Hippocampal formation (tissue), 2 donors: ENCODE measurements around the gene KICS2.
"Not testable (repeated sequence)": the region's sequence is repeated elsewhere in the genome, so short reads cannot be mapped to it uniquely, and the experiment has no call there.

Experiments
- DNase-seq, 2 donors: peaks; one replicate each; lab custom pipeline; 2025; lab: John Stamatoyannopoulos, UW

Gene KICS2

DNA sequence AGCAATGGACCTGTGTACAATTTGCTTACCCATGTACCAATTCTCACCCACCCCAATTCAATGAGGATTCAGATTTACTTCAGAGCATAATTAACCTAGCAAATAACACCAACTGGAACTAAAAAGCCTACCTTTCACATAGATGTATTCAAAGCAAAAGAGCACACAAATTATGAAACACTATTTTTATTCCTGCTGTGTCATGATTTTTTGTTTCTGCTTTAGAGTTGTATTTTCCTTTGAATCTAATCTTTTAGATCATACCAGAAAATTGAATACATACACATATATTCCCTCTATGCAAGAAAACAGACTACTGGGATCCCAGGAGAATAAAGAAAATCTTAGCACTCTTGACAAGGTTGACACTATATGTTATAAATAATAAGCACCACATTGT lies 5.9 kb downstream of the KICS2 start:
- no peak for DNase-seq

DNA sequence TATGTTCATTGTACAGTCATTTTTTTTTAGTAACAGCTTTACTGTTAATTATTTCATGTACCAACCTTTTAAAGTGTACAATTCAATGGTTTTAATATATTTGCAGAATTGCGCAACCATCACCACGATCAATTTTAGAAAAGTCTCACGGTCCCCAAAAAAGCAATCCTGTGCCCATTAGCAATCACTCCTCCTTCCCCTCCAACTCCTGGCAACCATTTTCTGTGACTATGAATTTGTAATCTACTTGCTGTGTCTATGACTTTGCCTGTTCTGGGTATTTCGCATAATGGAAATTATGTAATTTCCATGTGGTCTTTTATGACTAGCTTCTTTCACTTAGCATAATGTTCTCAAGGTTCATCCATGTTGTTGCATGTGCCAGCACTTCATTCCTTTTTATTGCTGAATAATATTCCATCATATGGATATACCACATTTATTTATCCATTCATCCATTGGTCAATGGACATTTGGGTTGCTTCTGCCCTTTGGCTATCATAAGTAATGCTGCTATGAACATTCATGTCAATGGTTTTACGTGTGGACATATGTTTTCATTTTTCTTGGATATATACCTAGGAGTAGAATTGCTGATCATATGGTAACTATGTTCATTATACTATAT lies 9.9 kb downstream of the KICS2 start:
- no peak for DNase-seq

DNA sequence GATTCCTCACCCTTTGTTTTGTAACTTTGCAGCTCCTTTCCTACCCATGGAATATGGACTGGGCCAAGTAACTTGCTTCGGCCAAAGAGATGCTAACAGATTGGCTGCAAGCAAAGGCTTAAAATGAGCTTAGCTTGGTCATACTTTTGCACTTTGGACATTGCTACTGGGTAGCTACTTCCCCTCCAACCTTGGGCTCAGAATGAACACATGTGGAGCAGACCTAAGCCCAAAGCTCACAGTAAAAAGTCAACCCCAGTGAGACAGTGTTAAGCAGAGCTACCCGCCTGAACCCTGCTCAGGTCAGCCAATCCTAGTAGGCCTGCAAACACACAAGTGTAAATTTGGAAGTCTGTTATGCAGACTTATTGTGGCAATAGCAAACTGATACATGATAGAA lies 14.6 kb downstream of the KICS2 start:
- DNase-seq, result no peak

DNA sequence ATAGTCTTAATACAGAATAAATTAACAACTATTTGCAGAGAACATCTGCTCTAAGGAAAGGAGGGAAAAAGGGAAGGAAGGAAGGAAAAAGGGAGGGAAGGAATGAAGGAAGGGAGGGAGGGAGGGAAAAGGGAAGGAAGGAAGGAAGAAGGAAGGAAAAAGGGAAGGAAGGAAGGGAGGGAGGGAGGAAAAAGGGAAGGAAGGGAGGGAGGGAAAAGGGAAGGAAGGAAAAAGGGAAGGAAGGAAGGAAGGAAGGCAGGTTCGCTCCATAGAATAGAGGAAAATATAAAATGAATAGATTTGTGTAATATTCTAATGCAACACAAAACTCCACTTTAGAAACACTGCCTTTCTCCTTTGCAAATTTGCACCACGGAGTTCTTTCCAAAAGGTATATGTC lies 16.6 kb downstream of the KICS2 start:
- no peak for DNase-seq

DNA sequence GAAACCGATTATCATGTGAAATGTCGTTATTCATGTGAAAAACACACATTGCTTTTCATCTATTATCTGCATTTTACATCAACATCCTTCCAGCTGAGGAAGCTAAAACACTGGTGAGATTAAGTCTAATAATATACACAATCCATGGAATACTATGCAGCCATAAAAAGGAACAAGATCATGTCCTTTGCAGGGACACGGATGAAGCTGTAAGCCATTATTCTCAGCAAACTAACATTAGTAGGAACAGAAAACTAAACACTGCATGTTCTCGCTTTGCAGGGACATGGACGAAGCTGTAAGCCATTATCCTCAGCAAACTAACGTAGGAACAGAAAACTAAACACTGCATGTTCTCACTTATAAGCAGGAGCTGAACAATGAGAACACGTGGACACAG lies 18.3 kb downstream of the KICS2 start:
- no peak for DNase-seq

DNA sequence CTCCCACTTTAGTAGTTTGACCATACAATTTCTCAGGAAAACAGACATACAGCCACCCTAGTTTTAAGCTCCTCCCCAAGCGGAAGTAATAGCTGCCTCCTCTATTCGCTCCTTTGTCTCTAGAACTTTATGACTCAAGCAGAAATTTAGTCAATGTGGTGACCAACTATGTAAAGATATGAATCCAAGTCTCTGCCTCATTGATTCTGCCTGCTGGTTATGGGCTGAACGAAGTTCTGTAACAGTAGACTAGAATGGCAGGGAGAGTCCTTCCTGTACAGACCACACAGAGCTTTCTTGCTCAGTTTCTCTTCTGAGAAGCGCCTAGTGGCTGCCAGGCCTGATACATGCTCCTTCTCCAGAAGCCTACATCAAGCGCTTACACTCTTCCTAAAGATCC lies 19.1 kb downstream of the KICS2 start:
- DNase-seq, result no peak

DNA sequence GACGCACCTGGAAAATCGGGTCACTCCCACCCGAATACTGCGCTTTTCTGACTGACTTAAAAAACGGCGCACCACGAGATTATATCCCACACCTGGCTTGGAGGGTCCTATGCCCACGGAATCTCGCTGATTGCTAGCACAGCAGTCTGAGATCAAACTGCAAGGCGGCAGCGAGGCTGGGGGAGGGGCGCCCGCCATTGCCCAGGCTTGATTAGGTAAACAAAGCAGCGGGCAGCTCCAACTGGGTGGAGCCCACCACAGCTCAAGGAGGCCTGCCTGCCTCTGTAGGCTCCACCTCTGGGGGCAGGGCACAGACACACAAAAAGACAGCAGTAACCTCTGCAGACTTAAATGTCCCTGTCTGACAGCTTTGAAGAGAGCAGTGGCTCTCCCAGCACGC lies 26.3 kb downstream of the KICS2 start:
- not testable (repeated sequence) for DNase-seq

DNA sequence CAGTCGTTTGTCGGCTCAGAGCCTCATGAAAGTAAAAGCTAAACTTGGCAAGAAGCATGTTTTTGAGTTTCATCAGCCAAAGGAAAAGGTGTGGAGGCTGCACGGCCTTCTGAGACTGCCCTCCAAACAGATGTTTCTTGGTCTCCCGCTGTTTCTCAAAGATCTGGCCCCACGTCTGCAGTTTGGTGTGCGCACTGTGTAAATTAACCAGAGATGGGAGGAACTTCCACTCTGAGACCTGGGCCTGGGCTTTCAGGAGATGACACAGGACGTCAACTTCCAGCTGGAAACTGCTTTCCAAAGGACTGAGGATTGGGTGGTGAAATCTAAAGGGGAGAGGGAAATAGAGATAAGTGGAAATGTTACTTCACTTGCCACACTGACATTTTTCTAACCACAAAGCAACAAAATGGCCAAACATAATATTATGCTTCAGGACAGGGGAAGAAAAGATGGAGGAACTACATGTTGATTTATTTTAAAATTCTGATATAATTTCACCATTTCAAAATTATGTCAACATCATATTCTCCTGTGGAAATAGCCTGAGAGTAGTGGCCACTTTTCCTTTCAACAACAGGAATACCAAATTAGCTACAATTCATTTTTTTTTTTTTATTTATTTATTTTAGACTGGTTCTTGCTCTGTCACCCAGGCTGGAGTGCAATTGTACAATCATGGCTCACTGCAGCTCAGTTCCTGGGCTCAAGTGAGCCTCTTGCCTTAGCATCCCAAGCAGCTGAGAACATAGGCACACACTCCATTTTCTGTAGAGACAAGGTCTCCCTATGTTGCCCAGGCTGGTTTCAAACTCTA lies 27.6 kb downstream of the KICS2 start:
- DNase-seq, result no peak

DNA sequence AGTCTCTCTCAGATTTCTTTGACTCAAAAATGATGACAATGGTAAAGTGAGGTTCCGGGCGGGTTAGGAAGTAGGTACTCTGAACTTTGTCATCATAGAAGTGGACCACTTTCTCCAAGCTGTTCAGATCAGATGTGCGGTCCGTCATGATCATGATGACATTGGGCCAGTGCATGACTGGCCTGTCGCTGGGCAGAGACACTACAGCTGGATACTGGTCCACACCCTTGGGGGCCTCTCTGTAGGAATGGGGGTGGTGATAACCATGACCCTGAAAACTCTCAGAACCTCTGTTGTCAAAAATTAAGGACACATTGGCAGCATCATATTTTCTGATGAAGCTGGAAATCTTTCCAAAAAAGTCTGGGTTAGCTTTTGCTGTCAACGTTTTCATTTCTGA lies 28.2 kb downstream of the KICS2 start:
- DNase-seq, result no peak

DNA sequence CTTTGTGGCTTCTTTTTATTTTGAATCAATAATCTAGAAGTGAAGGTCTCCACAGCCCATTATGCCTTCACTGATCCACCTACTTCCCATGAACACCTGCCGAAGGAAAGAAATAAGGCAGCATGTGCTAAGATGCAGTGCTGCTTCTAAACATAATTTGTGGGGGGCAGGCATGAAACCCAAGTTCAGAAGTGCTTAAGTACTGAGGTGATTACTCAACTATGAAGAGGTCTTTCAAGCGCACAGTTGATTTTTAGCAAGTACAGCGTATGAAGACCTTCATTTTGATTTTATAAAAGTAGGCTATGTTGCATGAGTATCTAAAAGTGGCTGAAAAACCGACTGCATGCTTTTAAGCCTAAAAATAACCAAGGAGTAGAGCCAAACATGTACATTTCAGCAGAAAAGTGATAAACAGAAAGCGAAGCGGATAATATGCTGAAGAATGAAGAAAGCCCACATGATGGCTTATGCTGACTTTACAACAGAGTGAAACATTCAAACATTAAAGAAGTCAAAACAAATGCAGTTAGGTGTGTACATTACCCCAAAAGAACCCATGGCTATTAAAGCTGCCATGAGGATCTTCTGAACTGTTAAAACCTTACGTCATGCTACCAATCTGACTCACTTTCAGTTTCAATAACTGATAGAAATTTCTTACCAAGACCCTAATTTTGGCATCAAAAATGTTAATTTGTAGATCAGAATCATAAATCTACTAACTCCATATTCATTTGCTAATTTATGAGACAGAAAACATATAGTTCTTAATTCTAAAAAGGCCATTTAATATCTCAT lies 29.3 kb downstream of the KICS2 start:
- DNase-seq, result no peak

DNA sequence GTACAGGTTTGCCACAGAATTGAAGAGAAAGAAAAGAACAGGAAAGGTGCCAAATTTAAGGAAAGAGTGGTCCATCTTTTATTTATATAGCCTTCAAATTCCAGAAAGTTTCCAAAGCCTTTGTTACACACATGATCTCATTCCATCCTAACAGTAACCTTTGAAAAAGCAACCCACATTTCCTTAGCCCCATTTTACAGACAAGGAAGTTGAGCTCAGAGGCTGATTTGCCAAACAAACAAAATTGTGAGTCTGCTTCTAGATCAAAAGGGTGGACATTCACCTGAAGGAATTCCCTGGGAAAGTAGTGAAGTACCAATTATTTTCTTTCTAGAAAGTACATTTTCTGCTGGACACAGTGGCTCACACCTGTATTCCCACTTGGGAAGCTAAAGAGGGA lies 32.0 kb downstream of the KICS2 start:
- DNase-seq, result no peak

DNA sequence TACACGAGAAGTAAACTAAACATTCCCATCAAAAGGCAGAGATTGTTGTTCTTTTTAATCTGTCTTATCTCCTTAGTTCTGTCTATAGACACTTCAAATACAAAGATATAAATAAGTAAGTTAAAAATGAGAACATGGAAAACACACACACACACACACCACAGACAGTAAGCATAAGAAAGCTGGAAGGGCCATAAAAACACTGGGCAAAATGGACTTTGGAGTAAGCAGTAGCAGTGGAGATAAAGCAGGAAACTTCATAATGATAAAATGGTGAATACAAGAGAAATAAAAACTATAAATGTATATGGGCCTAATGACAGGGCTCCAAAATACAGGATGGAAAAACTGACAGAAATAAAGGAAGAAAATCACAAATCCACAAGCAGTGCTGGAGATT lies 32.6 kb downstream of the KICS2 start:
- DNase-seq, result no peak

DNA sequence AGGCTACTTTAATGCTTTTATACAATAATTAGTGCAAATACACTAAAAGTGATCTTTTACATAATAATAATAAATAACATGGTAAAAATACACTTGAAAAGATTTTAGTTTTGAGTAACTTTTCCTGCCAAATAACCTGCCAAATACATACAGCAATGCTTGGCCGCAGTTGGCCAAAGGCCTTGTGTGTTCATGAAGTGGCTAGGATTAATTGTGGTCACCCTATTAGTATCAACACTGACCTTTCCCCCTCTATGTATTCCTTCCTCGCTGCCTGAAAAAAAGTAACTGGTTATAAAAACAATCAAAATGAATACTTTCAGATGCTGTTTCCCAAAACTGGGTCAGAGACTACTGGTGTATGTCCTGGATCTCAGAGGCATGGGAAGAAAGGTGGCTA lies 34.3 kb downstream of the KICS2 start:
- no peak for DNase-seq

DNA sequence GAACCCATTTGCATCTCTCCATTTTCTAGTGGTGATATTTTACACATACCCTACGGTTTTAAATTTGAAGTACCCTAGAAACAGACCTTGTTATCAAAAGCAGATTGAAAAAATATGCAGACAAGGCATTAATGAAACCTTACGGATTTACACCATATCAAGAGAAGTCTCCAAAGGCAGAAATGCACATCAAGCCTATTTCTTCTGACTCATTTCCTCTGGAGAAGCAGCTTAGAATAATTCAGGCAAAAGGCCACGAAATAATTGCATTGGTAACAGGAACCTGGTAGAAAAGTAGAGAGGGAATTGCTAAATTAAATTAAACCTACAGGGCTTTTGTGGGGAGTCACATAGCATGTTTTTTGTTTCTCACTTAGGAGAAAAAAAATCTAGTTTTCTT lies 34.7 kb downstream of the KICS2 start:
- DNase-seq, result no peak

DNA sequence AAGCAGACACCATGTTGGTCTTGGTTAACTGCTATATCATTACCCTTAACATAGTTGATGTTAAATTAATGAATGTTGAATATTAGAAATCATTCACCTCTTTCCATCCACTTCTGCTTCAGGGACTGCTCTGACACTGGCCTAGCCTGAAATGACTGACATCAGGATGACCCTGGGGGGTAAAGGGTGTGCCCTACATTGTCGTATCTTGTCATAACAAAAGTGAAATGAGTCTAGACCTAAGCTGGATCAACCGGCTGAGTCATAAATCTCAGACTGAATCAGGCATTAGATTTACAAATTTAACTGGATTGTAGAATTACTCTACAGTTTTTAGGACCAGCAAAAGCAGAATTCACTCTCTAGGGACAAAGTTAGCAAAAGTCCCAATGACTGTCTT lies 35.3 kb downstream of the KICS2 start:
- DNase-seq, result no peak

DNA sequence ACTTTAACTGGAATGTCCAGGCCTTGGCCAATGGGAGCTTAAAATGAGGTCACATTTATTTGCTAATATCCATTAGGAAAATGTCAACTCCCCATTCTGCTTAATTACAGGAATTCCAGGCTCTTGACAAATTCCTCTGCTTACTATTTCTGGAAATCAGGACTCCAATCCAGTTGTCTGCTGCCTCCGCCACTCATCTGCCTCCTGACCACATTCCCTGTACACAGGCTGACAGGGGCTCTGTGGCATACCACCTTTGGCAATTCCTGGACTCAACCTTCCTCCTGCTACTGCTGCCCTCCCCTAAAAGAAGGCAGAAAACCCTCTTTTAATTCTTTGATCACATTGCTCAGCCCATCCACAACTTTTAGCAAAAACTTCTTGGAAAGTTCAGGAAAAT lies 37.9 kb downstream of the KICS2 start:
- DNase-seq, result no peak

DNA sequence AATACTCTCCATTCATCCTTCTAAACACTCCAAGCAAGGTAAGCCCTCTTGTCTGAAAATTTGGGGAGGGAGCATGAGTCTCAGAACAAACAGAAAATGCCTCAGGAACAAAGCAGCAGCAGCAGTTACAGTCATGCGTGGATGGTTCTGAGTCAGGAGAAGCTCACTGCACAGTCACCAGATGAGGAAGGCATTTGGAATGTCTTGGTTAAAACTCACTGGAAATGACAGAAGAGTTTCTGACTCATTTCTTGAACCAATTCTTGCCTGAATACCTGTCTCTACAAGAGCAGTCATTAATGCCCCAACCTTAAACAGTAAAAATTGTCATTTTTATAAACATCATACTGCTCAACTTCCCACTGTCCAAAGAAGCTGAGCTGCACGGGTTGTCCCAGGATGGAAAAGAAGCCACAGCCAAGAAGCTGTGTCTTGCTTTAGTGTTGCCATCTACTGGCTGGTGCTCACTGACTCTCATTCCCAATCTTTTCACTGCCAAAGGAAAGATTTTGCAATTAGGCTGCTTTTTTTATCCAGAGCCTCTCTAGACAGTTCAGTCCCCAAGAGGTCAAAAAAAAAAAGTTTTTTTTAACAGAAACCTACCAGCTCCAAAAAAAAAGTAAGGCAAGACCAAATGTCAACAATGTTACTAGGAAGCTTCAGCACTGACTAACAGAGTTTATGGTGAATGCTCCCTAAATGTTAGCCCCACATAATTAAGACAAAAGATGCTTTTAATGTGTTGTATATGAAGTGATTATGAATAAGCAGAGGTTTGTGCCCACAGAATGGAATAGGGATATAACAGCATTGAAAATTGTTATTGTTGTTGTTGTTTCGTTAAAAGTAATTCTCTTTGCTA lies 40.4 kb downstream of the KICS2 start:
- DNase-seq, result peak; percentile 35 to 80

DNA sequence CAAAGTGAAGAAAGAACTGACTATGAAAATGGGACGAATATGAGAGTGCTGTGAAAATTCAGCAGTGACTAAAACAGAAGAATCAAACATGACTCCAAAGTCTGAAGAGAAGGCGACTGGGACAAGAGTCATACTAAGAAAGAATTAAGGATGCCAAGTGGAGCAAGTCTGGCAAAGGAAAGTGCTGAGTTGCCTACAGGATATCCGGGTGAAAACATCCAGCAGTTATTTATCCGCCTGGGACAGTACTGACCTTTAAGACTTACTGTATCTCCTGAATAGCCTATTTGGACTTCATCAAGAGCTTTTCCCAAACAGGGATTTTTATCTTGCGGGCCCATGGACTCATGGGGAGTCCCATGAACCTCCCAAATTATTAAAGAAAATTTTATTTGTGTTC lies 41.1 kb downstream of the KICS2 start:
- DNase-seq, result no peak

DNA sequence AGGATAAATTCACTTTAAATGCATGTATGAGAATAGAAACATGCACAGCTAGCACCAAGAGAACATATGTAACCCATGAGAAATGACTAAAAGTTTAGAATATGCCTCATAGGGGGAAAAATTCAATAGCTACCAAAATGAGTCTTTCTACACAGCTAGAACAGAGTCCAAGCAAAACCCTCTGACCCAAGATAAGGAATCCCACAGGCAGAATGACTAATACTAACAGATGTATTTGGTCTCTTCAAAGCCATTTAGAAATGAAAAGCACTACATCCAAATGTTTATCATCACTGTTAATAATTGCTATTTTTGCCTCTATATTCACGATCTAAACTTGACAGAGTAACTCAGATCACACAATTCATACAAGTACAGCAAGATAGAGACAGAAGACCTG lies 44.0 kb downstream of the KICS2 start:
- no peak for DNase-seq

DNA sequence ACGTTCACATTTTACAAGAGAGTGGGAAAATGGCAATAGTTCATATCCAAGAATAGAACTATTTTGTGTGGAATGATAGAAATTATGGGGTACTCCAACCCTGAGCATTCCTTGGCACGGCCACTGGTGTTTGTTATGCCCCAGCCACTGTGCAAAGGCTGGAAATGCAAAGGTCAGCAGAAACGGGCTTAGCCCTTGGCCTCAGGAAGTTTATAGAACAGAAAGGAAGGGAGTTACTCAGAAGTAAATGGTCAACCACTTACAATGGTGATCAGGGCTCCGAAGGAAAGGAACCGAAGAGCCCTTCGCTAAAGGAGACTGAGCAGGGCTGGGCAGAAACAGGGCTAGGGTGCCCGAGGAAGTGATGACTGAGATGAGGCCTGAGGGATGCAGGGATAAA lies 45.1 kb downstream of the KICS2 start:
- DNase-seq, result no peak

DNA sequence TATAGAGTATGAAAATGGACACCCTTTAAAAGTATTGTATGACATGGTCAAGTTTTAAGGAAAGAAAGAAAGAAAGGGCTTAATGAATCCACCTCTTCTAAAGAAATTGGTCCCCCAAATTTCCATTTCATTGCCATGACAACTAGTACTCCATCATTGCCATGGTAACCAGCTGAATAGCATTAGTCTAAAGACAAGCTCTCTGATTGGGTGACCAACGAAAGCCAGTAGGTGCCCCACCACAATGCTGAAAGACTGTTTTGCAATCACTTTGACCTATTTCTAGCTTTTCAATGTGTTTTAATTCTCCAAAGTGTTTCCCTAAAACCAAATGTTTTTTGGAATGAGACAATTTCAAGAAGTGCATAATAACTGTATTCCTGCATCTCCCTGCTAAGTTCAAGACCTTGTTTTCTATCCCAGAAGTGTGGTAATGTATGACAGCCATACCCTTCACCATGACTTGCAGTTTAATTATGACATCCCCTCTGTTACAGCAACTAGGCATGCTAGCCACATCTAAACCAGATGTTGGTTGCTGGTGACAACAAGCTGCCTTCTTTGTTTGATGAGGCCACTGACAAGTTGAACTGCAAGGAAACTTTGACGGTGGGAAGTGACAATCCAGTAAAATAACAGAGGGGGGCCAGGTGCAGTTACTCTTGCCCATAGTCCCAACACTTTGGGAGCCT lies 46.7 kb downstream of the KICS2 start:
- DNase-seq, result no peak
